ENCODE results near the gene PRKCD. TPM values are rescaled to one million over a fixed set of nuclear protein-coding genes. Genes with fewer than 3 reads are reported as not detected.

Gene PRKCD
- total and polyA plus RNA-seq, 2 of the 4 experiments (the other 2 are of a cell fraction) = 4.3 to 19.0 TPM

DNA sequence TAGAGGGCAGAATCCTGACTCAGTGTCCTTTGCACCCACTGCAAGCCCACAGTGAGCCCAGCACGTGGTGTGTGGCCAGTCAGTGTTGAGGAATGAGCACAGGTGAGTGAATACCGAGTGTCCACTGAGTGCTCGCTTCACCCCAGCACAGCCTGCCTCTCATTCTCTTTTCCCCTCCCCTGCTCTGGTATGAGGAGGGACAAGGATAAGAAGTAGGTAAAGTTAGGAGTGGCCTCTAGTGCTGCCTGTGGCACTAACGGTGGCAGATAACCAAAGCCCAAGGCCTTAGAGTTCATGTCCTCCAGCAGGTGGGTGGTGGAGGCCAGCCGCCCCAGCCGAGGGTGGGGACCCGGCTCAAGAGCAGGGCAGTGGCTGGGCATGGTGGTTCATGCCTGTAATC lies 38.0 kb downstream of the PRKCD start:
- H2BK120ac ChIP-seq (ENCODE audit: low read depth, low read length) = no peak overlapping the region
- in situ Hi-C loops (cut with MboI; ENCODE audit: low sequenced_read_pairs) = no loop called here
- H3K79me1 ChIP-seq (ENCODE audit: low read depth in 1 of 2, low read length in 2 of 2) = no peaks in the 10 kb centered on the region
- H3K9ac ChIP-seq (ENCODE audit: low read depth, low read length) = no peak overlapping the region
- H4K20me1 ChIP-seq (ENCODE audit: insufficient read depth, low read length) = no peaks in the 10 kb centered on the region
- CTCF ChIA-PET = interaction anchor here (1.1 kb wide), 1 partner anchor 92 kb away, joined by 4 read pairs; no protein-coding TSS in a partner anchor
- dilution Hi-C loops (cut with HindIII; ENCODE audit: low sequenced_read_pairs, unreplicated experiment) = no loop called here
- H2BK15ac ChIP-seq (ENCODE audit: low read depth, low read length) = no peak overlapping the region
- no peak overlapping the region for H3K56ac ChIP-seq (ENCODE audit: extremely low read depth, insufficient read depth, low read length)
- H2BK20ac ChIP-seq (ENCODE audit: low read depth, low read length) = no peak overlapping the region
- POLR2A ChIA-PET (ENCODE audit: unreplicated experiment) = no interaction called here
- H2AK9ac ChIP-seq (replicated peaks; ENCODE audit: low read depth, low read length, poor library complexity) = peak overlapping the region; percentile 15
- peaks cover 12% of the 10 kb centered on the region for H3K4me1 ChIP-seq (ENCODE audit: control insufficient read depth, insufficient read depth, low read length)
- no TSS peak for BruUV-seq (replicated peaks)
- intact Hi-C loops (cut with micrococcal nuclease) = no loop called here
- WGBS, 2 experiments (ENCODE audit: extremely low coverage in 2 of 2, insufficient read length in 1 of 2) = no CpG with 5 or more reads among the region's 7 CpGs
- H3K27ac ChIP-seq (ENCODE audit: insufficient read depth, low read length) = no peak overlapping the region
- no peaks in the 10 kb centered on the region for H3K9me3 ChIP-seq (ENCODE audit: control insufficient read depth, insufficient read depth, low read length)
- no peak overlapping the region for H4K91ac ChIP-seq (ENCODE audit: insufficient read depth, low read depth, low read length)
- no peak overlapping the region for H3K4ac ChIP-seq (ENCODE audit: low read depth, low read length)
- no peak overlapping the region for H3K23ac ChIP-seq (ENCODE audit: low read depth, low read length)
- DNase-seq = no peak
- no peak overlapping the region for H3K4me2 ChIP-seq (ENCODE audit: low read depth, low read length)
- no peak overlapping the region for H4K8ac ChIP-seq (ENCODE audit: low read depth in 2 of 2, low read length in 2 of 2)
- no peaks in the 10 kb centered on the region; the same call in 1 of the 2 replicates for H3K27me3 ChIP-seq (ENCODE audit: control insufficient read depth, insufficient read depth, low read length)
- no peak overlapping the region for H3K14ac ChIP-seq (replicated peaks; ENCODE audit: low read depth, low read length)
- no peak overlapping the region for H2AK5ac ChIP-seq (ENCODE audit: low read depth, low read length)
- no peak overlapping the region for H3K18ac ChIP-seq (ENCODE audit: low read depth, low read length)
- no peak overlapping the region for H4K5ac ChIP-seq (ENCODE audit: low read depth, low read length)
- TF ChIP-seq MXI1 (IDR thresholded peaks at IDR 0.05; ENCODE audit: borderline replicate concordance, low read depth, low read length) (no peak), BHLHE40 (IDR thresholded peaks at IDR 0.05; ENCODE audit: low read depth, low read length) (no peak), NFE2L2 (IDR thresholded peaks at IDR 0.05; ENCODE audit: low read depth, low read length) (no peak), FOS (IDR thresholded peaks at IDR 0.05; ENCODE audit: low read depth, low read length) (no peak), RFX5 (IDR thresholded peaks at IDR 0.05; ENCODE audit: low read depth, low read length) (no peak), RCOR1 (IDR thresholded peaks at IDR 0.05; ENCODE audit: insufficient replicate concordance, low read length) (no peak), MAFK (IDR thresholded peaks at IDR 0.05; ENCODE audit: low read depth, low read length) (no peak), POLR2A (IDR thresholded peaks at IDR 0.05; ENCODE audit: low read depth, low read length) (no peak), MAZ (IDR thresholded peaks at IDR 0.05; ENCODE audit: borderline replicate concordance, low read depth, low read length) (no peak), RAD21 (IDR thresholded peaks at IDR 0.05; ENCODE audit: low read length) (no peak), CHD1 (IDR thresholded peaks at IDR 0.05; ENCODE audit: low read depth, low read length) (no peak), SMC3 (IDR thresholded peaks at IDR 0.05; ENCODE audit: low read depth, low read length) (no peak), CEBPB (IDR thresholded peaks at IDR 0.05; ENCODE audit: low read depth, low read length) (no peak)
- TF ChIP-seq, protein P1, sequence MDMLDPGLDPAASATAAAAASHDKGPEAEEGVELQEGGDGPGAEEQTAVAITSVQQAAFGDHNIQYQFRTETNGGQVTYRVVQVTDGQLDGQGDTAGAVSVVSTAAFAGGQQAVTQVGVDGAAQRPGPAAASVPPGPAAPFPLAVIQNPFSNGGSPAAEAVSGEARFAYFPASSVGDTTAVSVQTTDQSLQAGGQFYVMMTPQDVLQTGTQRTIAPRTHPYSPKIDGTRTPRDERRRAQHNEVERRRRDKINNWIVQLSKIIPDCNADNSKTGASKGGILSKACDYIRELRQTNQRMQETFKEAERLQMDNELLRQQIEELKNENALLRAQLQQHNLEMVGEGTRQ (IDR thresholded peaks at IDR 0.05; ENCODE audit: low read depth, low read length) = no peak
- TF ChIP-seq, protein P2, sequence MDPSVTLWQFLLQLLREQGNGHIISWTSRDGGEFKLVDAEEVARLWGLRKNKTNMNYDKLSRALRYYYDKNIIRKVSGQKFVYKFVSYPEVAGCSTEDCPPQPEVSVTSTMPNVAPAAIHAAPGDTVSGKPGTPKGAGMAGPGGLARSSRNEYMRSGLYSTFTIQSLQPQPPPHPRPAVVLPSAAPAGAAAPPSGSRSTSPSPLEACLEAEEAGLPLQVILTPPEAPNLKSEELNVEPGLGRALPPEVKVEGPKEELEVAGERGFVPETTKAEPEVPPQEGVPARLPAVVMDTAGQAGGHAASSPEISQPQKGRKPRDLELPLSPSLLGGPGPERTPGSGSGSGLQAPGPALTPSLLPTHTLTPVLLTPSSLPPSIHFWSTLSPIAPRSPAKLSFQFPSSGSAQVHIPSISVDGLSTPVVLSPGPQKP (IDR thresholded peaks at IDR 0.05; ENCODE audit: borderline replicate concordance, low read depth, low read length) = no peak
- TF ChIP-seq, protein P3, sequence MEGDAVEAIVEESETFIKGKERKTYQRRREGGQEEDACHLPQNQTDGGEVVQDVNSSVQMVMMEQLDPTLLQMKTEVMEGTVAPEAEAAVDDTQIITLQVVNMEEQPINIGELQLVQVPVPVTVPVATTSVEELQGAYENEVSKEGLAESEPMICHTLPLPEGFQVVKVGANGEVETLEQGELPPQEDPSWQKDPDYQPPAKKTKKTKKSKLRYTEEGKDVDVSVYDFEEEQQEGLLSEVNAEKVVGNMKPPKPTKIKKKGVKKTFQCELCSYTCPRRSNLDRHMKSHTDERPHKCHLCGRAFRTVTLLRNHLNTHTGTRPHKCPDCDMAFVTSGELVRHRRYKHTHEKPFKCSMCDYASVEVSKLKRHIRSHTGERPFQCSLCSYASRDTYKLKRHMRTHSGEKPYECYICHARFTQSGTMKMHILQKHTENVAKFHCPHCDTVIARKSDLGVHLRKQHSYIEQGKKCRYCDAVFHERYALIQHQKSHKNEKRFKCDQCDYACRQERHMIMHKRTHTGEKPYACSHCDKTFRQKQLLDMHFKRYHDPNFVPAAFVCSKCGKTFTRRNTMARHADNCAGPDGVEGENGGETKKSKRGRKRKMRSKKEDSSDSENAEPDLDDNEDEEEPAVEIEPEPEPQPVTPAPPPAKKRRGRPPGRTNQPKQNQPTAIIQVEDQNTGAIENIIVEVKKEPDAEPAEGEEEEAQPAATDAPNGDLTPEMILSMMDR (conservative IDR thresholded peaks at IDR 0.05; ENCODE audit: low read depth, low read length) = no peak
- no peak overlapping the region for H2BK5ac ChIP-seq (ENCODE audit: low read depth, low read length, poor library complexity, severe bottlenecking)
- H3K9me1 ChIP-seq (ENCODE audit: insufficient read depth, low read length) = peaks cover 7% of the 10 kb centered on the region; the same call in 1 of the 2 replicates
- H3K36me3 ChIP-seq (ENCODE audit: control insufficient read depth, insufficient read depth, low read length) = no peaks in the 10 kb centered on the region
- no peak for ATAC-seq (ENCODE audit: low read depth)
- peak overlapping the region; percentile 33 for H2AFZ ChIP-seq (replicated peaks; ENCODE audit: low read length, poor library complexity)
- H3K4me3 ChIP-seq (ENCODE audit: insufficient read depth, low read depth, low read length) = no peak overlapping the region

Data from IMR-90 (cell line).